CD14-positive monocyte (primary cell): ENCODE measurements around the gene TYMP. TPM values are rescaled to one million over a fixed set of nuclear protein-coding genes. Genes with fewer than 3 reads are reported as not detected.

Source experiments
- DNase-seq, 3 donors: peaks; one replicate each; pipeline ENCODE4 v3.0.0-alpha.2; 2011 to 2022
- H2AFZ ChIP-seq: 2 replicates; pipeline ENCODE4 v1.6.0; 2012; ENCODE audit warnings: mild to moderate bottlenecking, low read depth, low read length, inconsistent platforms; ENCODE audit not compliant: insufficient read depth, poor library complexity, severe bottlenecking
- H3K27ac ChIP-seq, 2 donors: 1 replicate in 1 of 2; 2 replicates in 1 of 2; pipeline ENCODE4 v1.5.1; 2012 to 2013; ENCODE audit warnings: low read length in 2 of 2, control low read depth in 1 of 2, inconsistent platforms in 1 of 2, low read depth in 1 of 2, mild to moderate bottlenecking in 1 of 2
- H3K27me3 ChIP-seq, 2 donors: one replicate each; pipeline versions ENCODE4 v1.6.0 to v1.6.1; 2011 to 2013; ENCODE audit warnings: low read length in 2 of 2; ENCODE audit not compliant: control insufficient read depth in 2 of 2, insufficient read depth in 2 of 2
- H3K36me3 ChIP-seq, 2 donors: replicated peaks in 1 of 2; 1 replicate in 1 of 2; 2 replicates in 1 of 2; pipeline versions ENCODE4 v1.5.1 to v1.6.1; 2012 to 2013; ENCODE audit warnings: low read length in 2 of 2, control low read depth in 1 of 2, inconsistent platforms in 1 of 2, mild to moderate bottlenecking in 1 of 2; ENCODE audit not compliant: insufficient read depth in 2 of 2, control insufficient read depth in 1 of 2
- H3K4me1 ChIP-seq, 2 donors: 1 replicate in 1 of 2; 2 replicates in 1 of 2; pipeline versions ENCODE4 v1.5.1 to v1.6.1; 2012 to 2013; ENCODE audit warnings: low read length in 2 of 2, control low read depth in 1 of 2, inconsistent platforms in 1 of 2, mild to moderate bottlenecking in 1 of 2, moderate library complexity in 1 of 2; ENCODE audit not compliant: insufficient read depth in 2 of 2, control insufficient read depth in 1 of 2
- H3K4me2 ChIP-seq: replicated peaks from 2 replicates; pipeline ENCODE3; 2012; ENCODE audit warnings: low read length, moderate library complexity, mild to moderate bottlenecking; ENCODE audit not compliant: poor library complexity, severe bottlenecking; ENCODE audit errors: extremely low read depth
- H3K4me3 ChIP-seq, 3 experiments: fragments of 200-600 bp in 1 of 3; sonication (generic) in 1 of 3; replicated peaks in 1 of 3; 1 replicate in 2 of 3; 2 replicates in 1 of 3; pipeline ENCODE4 v1.5.1; 2011 to 2013; ENCODE audit warnings: low read length in 3 of 3, mild to moderate bottlenecking in 3 of 3, control low read depth in 2 of 3, low read depth in 2 of 3, inconsistent platforms in 1 of 3, moderate library complexity in 1 of 3
- H3K79me2 ChIP-seq: 2 replicates; pipeline ENCODE4 v1.6.0; 2012; ENCODE audit warnings: mild to moderate bottlenecking, control low read depth, inconsistent platforms, low read length, moderate library complexity; ENCODE audit not compliant: insufficient read depth
- H3K9ac ChIP-seq: 2 replicates; pipeline ENCODE4 v1.6.0; 2017; ENCODE audit warnings: low read length, mild to moderate bottlenecking; ENCODE audit not compliant: insufficient read depth, poor library complexity, severe bottlenecking
- H3K9me3 ChIP-seq, 2 donors: replicated peaks in 1 of 2; 1 replicate in 1 of 2; 2 replicates in 1 of 2; pipeline versions ENCODE4 v1.5.1 to v1.6.1; 2012 to 2013; ENCODE audit warnings: low read length in 2 of 2, control low read depth in 1 of 2; ENCODE audit not compliant: control insufficient read depth in 1 of 2, insufficient read depth in 1 of 2
- H4K20me1 ChIP-seq: 2 replicates; pipeline ENCODE4 v1.6.0; 2012; ENCODE audit warnings: mild to moderate bottlenecking, low read length, control low read depth, moderate library complexity; ENCODE audit not compliant: insufficient read depth
- H3K27ac Mint-ChIP-seq, 7 donors: one replicate each; pipeline ENCODE4 v1.8.0; 2020; ENCODE audit warnings: mild to moderate bottlenecking in 7 of 7, mixed read lengths in 7 of 7, moderate library complexity in 6 of 7, inconsistent platforms in 2 of 7
- H3K27me3 Mint-ChIP-seq, 3 donors: one replicate each; pipeline ENCODE4 v1.8.0; 2021 to 2022; ENCODE audit warnings: low read depth in 3 of 3, mild to moderate bottlenecking in 3 of 3, mixed read lengths in 3 of 3, moderate library complexity in 3 of 3, inconsistent platforms in 1 of 3
- H3K36me3 Mint-ChIP-seq, 2 donors: one replicate each; pipeline ENCODE4 v1.8.0; 2020; ENCODE audit warnings: mixed read lengths in 2 of 2, inconsistent platforms in 1 of 2, mild to moderate bottlenecking in 1 of 2
- H3K4me1 Mint-ChIP-seq: one replicate; pipeline ENCODE4 v1.8.0; 2020; ENCODE audit warnings: mild to moderate bottlenecking, mixed read lengths
- H3K4me3 Mint-ChIP-seq, 2 donors: one replicate each; pipeline ENCODE4 v1.8.0; 2020; ENCODE audit warnings: mild to moderate bottlenecking in 2 of 2, mixed read lengths in 2 of 2, moderate library complexity in 1 of 2
- H3K9me3 Mint-ChIP-seq, 7 donors: one replicate each; pipeline ENCODE4 v1.8.0; 2020 to 2022; ENCODE audit warnings: mixed read lengths in 7 of 7, mild to moderate bottlenecking in 6 of 7, moderate library complexity in 6 of 7, inconsistent platforms in 2 of 7
- WGBS: methylation state at CpG from one replicate; pipeline ENCODE4 v1.1.5; 2013; ENCODE audit warnings: missing lambda C conversion rate; ENCODE audit not compliant: insufficient coverage; 5-methylcytosine and 5-hydroxymethylcytosine counted together
- intact Hi-C, 2 donors: fragments of 100-400 bp; cut with micrococcal nuclease; formaldehyde crosslinking; loops; one replicate each; pipeline versions ENCODE4 v1.15.0 to v1.15.1; 2023
- polyA plus RNA-seq, 3 donors: library from polyadenylated mRNA; depleted of rRNA in 1 of 3; unstranded in 2 of 3; stranded (reverse) in 1 of 3; fragments of 300-500 nt in 2 of 3; fragments of >200 nt in 1 of 3; fragmentation: Illumina TruSeq in 2 of 3; gene quantifications; 1 replicate in 2 of 3; 2 replicates in 1 of 3; pipeline ENCODE4 v1.2.3, GENCODE V29; 2012 to 2021
- TF ChIP-seq, protein P1 (sequence below): fragments of 200-600 bp; IDR thresholded peaks from one replicate; pipeline ENCODE4 v1.8.0; 2022; ENCODE audit warnings: antibody characterized with exemption, mild to moderate bottlenecking

The TYMP gene
- polyA plus RNA-seq, 3 donors, result 787 to 994 (median 955) TPM

DNA sequence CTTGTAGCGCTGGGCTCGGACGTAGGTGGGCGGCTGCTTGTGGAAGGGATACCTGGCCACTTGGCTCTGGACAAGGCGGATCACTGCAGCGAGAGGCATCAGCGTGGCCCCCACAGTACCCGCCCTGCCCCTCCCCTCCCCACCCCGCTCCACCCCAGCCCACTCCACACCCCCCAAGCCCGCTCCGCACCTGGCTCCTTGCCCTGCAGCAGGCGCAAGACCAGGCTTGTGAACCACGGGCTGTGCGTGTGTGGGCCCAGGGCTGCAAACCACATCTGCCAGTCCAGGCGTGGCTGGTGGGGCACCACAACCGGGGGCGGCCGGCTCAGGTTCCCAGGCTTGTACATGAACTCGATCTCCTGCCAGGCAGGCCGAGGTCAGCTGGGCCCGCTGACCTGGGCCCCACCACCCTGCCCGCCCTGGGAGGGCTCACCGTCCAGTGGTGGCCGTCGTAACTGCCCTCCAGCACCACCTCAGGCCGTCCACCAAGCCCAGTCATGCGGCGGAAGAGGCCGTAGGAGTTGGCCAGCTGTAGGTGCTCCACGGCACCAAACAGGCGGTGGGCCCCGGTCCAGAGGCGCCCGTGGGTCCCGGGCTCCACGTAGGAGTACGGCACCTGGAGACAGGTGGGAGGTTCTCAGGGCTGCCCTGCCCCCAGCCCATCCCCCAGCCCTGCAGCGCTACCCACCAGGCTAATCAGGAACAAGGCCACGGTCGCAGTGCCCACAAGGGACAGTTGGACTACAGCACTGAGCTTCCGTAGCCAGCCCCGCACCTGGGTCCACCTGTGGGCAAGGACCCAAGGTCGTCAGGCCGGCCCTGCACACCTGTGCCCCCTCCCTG is 25.2 kb downstream of the TYMP start:
- Histone ChIP-seq H3K27me3 (no peaks in the 10 kb centered on the region), H4K20me1 (no peaks in the 10 kb centered on the region), H3K36me3 (peaks cover 30 to 36% of the 10 kb centered on the region in 2 donors), H3K79me2 (peaks cover 41% of the 10 kb centered on the region), H3K27ac (no peak overlapping the region), H3K9ac (no peak overlapping the region), H3K4me3 (no peak overlapping the region), H3K9me3 (no peaks in the 10 kb centered on the region), H3K4me1 (peaks cover 19 to 26% of the 10 kb centered on the region in 2 donors), H2AFZ (no peak overlapping the region), H3K4me2 (no peak overlapping the region)
- Mint-ChIP-seq H3K36me3 (peaks cover 15 to 26% of the 10 kb centered on the region in 2 donors), H3K27ac (no peak overlapping the region), H3K4me3 (no peak overlapping the region), H3K4me1 (peaks cover 20% of the 10 kb centered on the region), H3K27me3 (peaks cover 0 to 3% (median 2%) of the 10 kb centered on the region in 3 donors), H3K9me3 (no peaks in the 10 kb centered on the region)
- peak in 1 of 3 donors; percentile 5 for DNase-seq
- WGBS, result 95% methylated on average over 32 of the region's 44 CpGs
- TF ChIP-seq, protein P1, sequence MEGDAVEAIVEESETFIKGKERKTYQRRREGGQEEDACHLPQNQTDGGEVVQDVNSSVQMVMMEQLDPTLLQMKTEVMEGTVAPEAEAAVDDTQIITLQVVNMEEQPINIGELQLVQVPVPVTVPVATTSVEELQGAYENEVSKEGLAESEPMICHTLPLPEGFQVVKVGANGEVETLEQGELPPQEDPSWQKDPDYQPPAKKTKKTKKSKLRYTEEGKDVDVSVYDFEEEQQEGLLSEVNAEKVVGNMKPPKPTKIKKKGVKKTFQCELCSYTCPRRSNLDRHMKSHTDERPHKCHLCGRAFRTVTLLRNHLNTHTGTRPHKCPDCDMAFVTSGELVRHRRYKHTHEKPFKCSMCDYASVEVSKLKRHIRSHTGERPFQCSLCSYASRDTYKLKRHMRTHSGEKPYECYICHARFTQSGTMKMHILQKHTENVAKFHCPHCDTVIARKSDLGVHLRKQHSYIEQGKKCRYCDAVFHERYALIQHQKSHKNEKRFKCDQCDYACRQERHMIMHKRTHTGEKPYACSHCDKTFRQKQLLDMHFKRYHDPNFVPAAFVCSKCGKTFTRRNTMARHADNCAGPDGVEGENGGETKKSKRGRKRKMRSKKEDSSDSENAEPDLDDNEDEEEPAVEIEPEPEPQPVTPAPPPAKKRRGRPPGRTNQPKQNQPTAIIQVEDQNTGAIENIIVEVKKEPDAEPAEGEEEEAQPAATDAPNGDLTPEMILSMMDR, result no peak
- intact Hi-C loops, result loop anchor here (5.0 kb wide), 3 partner anchors 58 to 123 kb away; partner anchors contain the start of genes ARSA (in 1 of the 2), CHKB (in 1 of the 2) and SYCE3 (in 1 of the 2)

DNA sequence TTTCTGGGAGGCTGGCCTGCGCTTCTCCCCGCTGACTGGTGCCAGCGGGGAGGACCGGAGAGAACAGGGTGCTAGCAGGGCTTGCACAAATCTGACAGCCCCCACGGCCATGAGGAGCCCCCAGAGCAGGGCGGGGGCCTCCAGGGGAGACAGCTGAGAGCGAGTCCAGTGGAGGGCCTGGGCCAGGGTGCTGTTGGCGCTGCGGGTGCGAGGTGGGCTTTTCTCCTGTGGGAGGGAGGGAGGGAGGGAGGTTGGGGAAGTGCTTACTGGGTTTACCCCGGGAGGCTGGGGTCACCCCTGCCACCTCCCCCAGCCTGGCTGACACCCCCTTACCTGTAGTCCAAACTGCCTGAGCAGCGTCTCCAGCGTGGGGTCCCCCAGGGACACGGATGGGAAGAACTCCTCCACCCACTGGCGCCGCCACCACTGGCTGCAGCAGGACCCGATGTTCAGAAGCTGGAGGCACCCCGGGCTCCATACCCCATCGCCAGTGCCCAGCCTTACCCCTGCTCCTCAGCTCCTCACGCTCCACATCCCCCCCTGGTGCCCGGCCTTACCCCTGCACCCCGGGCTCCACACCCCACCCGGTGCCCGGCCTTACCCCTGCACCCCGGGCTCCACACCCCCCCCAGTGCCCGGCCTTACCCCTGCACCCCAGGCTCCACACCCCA is 26.2 kb downstream of the TYMP start:
- Mint-ChIP-seq H3K4me3 (no peak overlapping the region), H3K27me3 (peaks cover 0 to 3% (median 2%) of the 10 kb centered on the region in 3 donors), H3K27ac (no peak overlapping the region), H3K9me3 (no peaks in the 10 kb centered on the region), H3K36me3 (peaks cover 15 to 26% of the 10 kb centered on the region in 2 donors), H3K4me1 (peaks cover 11% of the 10 kb centered on the region)
- Histone ChIP-seq H3K9ac (no peak overlapping the region), H3K4me2 (no peak overlapping the region), H3K9me3 (no peaks in the 10 kb centered on the region), H3K27ac (no peak overlapping the region), H3K4me3 (no peak overlapping the region), H4K20me1 (no peaks in the 10 kb centered on the region), H2AFZ (no peak overlapping the region), H3K4me1 (peaks cover 11 to 18% of the 10 kb centered on the region in 2 donors), H3K79me2 (peaks cover 32% of the 10 kb centered on the region), H3K36me3 (peaks cover 30 to 36% of the 10 kb centered on the region in 2 donors), H3K27me3 (no peaks in the 10 kb centered on the region)
- TF ChIP-seq, protein P1, result no peak
- intact Hi-C loops, result no loop called here
- peak in 1 of 3 donors; percentile 7 for DNase-seq
- WGBS, result over 99% methylated on average over 15 of the region's 26 CpGs
